ENCODE results near the gene G3BP1. TPM values are rescaled to one million over a fixed set of nuclear protein-coding genes. Genes with fewer than 3 reads are reported as not detected.

The G3BP1 gene
- total RNA-seq, 1 donor from 2014 or later, result 213 TPM

DNA sequence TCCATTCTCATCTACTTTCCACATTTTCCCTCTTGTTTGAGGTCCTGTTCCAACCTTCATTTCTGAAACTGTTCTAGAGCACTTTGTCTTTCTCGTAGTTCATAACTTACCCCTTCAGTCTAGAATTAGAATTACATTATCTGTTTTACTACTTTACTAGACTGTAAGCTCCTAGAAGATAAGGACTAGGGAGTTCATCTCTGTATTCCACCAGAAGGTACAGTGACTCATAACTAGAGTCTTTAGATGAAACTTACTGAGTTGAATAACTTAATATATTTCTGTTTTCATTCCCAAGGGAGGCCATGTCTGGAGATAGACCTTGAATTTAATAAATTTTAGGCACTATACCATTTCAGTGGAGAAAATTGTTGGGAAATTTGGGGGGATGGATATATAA lies 38.7 kb downstream of the G3BP1 start:
- Mint-ChIP-seq H3K27me3 (ENCODE audit: unreplicated experiment) (no peaks in the 10 kb centered on the region), H3K9me3 (ENCODE audit: unreplicated experiment) (no peaks in the 10 kb centered on the region), H3K27ac (ENCODE audit: unreplicated experiment) (no peak overlapping the region), H3K36me3 (ENCODE audit: low read depth, unreplicated experiment) (peaks cover 12% of the 10 kb centered on the region), H3K4me1 (ENCODE audit: unreplicated experiment) (no peaks in the 10 kb centered on the region), H3K4me3 (ENCODE audit: unreplicated experiment) (peak overlapping the region; percentile 15)
- DNase-seq (ENCODE audit: low spot score), result no peak
- TF ChIP-seq, protein P1, sequence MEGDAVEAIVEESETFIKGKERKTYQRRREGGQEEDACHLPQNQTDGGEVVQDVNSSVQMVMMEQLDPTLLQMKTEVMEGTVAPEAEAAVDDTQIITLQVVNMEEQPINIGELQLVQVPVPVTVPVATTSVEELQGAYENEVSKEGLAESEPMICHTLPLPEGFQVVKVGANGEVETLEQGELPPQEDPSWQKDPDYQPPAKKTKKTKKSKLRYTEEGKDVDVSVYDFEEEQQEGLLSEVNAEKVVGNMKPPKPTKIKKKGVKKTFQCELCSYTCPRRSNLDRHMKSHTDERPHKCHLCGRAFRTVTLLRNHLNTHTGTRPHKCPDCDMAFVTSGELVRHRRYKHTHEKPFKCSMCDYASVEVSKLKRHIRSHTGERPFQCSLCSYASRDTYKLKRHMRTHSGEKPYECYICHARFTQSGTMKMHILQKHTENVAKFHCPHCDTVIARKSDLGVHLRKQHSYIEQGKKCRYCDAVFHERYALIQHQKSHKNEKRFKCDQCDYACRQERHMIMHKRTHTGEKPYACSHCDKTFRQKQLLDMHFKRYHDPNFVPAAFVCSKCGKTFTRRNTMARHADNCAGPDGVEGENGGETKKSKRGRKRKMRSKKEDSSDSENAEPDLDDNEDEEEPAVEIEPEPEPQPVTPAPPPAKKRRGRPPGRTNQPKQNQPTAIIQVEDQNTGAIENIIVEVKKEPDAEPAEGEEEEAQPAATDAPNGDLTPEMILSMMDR (IDR thresholded peaks at IDR 0.05; ENCODE audit: unreplicated experiment), result no peak

DNA sequence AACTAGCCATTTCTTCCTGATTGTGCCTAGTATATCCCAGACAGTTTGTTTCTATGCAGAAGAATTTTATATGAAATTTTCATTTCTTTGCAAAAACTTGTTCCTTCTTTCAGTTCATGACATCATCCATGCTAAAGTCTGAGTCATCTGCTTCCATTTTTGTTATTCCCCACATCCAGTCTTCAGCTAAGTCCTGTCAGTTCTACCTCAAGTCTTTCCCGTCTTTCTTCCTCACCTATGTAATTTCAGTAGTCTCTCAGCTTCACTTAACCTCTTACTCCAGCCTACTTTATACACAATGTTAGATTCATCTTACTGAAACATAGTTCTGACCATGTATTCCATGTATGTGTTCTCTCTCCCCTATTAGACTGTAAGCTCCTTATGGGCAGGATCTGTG lies 39.1 kb downstream of the G3BP1 start:
- TF ChIP-seq, protein P1 (IDR thresholded peaks at IDR 0.05; ENCODE audit: unreplicated experiment), result no peak
- H3K4me1 Mint-ChIP-seq (ENCODE audit: unreplicated experiment), result no peaks in the 10 kb centered on the region
- no peak for DNase-seq (ENCODE audit: low spot score)
- no peaks in the 10 kb centered on the region for H3K9me3 Mint-ChIP-seq (ENCODE audit: unreplicated experiment)
- H3K27me3 Mint-ChIP-seq (ENCODE audit: unreplicated experiment), result no peaks in the 10 kb centered on the region
- H3K4me3 Mint-ChIP-seq (ENCODE audit: unreplicated experiment), result no peak overlapping the region
- no peak overlapping the region for H3K27ac Mint-ChIP-seq (ENCODE audit: unreplicated experiment)
- peaks cover 12% of the 10 kb centered on the region for H3K36me3 Mint-ChIP-seq (ENCODE audit: low read depth, unreplicated experiment)

DNA sequence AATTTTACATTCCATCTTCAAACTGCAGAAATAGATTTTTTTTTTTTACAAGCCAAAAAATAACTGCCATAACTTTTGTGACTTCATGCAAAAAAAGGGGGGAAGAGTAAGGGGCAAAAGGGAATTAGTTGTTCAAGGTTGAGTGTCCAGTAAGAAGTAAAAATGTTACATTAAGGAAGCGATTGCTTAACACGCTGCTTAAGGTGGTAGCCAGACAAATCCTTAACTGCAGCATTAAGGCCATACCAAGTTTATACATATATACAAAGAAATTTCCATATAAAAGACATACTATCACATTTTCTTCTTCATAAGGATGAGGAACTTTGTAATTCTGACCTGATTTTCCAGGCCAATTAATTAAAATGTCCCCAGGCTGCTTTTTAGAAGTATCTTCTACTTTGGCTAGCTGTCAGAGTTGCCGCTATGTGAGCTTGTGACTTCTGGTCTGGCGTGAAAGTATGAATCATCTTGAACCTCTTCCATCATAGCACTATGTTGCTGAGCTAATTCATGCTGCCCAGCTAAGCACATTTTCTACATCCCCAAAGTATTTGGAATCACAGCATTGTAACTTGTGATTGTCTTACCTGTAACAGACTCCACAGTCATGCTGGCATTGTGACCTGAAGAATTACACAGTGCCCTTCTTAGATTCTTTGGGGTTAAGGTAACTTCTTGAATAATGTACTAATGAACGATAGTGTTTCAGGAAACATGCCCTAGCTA lies 40.0 kb downstream of the G3BP1 start:
- Mint-ChIP-seq H3K36me3 (ENCODE audit: low read depth, unreplicated experiment) (peaks cover 12% of the 10 kb centered on the region), H3K4me1 (ENCODE audit: unreplicated experiment) (no peaks in the 10 kb centered on the region), H3K4me3 (ENCODE audit: unreplicated experiment) (no peak overlapping the region), H3K27me3 (ENCODE audit: unreplicated experiment) (no peaks in the 10 kb centered on the region), H3K27ac (ENCODE audit: unreplicated experiment) (no peak overlapping the region), H3K9me3 (ENCODE audit: unreplicated experiment) (no peaks in the 10 kb centered on the region)
- TF ChIP-seq, protein P1 (IDR thresholded peaks at IDR 0.05; ENCODE audit: unreplicated experiment), result no peak
- DNase-seq (ENCODE audit: low spot score), result no peak

DNA sequence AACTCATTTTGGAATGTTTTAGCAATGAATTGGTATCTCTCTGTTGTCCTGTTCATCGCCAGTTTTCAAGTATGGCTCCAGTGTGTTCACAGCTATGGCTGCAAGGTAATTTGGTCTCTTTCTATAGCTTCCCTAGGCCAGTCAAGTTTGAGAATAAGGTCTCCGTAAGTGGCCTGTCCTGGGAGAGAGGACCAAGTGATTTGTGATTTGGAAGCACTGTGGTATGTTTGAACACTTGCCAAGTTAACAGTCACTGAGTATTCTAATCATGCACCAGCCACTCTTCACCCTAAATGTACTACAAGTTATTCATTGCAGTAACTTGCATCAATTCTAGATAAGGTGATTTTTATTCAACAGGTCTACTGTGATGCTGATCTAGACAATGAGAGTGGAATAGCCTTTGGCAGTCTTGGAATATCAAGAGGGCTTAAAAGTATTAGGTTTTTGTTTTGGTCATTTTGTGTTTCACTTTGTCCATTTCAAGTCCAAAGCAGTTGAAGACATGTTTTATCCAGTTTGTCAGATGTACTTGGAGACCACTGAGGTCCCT lies 41.1 kb downstream of the G3BP1 start:
- DNase-seq (ENCODE audit: low spot score), result no peak
- Mint-ChIP-seq H3K4me1 (ENCODE audit: unreplicated experiment) (no peaks in the 10 kb centered on the region), H3K27ac (ENCODE audit: unreplicated experiment) (no peak overlapping the region), H3K27me3 (ENCODE audit: unreplicated experiment) (no peaks in the 10 kb centered on the region), H3K9me3 (ENCODE audit: unreplicated experiment) (no peaks in the 10 kb centered on the region), H3K36me3 (ENCODE audit: low read depth, unreplicated experiment) (peaks cover 12% of the 10 kb centered on the region), H3K4me3 (ENCODE audit: unreplicated experiment) (no peak overlapping the region)
- TF ChIP-seq, protein P1 (IDR thresholded peaks at IDR 0.05; ENCODE audit: unreplicated experiment), result no peak

DNA sequence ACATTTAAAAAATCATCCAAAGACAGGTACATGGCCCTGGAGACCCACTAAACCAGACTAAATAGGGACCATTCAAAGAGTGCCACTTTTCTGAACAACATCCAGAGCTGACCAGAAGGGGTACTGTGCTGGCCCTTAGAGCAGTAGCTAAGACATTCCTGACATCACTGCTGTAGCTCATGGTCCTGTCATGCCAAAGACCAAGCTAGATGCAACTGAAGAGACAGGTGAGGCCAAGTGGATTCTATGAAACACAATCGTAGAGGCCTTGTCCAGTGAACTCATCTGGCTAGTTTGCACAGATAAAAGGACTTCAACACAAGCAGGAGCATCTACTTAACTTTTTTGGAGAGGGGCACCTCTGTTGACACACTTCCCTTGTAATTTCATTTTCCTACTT lies 43.3 kb downstream of the G3BP1 start:
- TF ChIP-seq, protein P1 (IDR thresholded peaks at IDR 0.05; ENCODE audit: unreplicated experiment), result no peak
- no peak for DNase-seq (ENCODE audit: low spot score)
- Mint-ChIP-seq H3K27me3 (ENCODE audit: unreplicated experiment) (no peaks in the 10 kb centered on the region), H3K36me3 (ENCODE audit: low read depth, unreplicated experiment) (peaks cover 9% of the 10 kb centered on the region), H3K4me1 (ENCODE audit: unreplicated experiment) (no peaks in the 10 kb centered on the region), H3K4me3 (ENCODE audit: unreplicated experiment) (no peak overlapping the region), H3K27ac (ENCODE audit: unreplicated experiment) (no peak overlapping the region), H3K9me3 (ENCODE audit: unreplicated experiment) (no peaks in the 10 kb centered on the region)
